Measurements from ENCODE around the gene RCOR1.
"Not testable (repeated sequence)": the region's sequence is repeated elsewhere in the genome, so short reads cannot be mapped to it uniquely, and the experiment has no call there.

Gene RCOR1

GRCh38 chr14:102571478-102572042, 20.9 kb upstream of the RCOR1 start:
- no peak for DNase-seq

GRCh38 chr14:102573161-102573560, 19.3 kb upstream of the RCOR1 start:
- DNase-seq: not testable (repeated sequence)

- DNase-seq: no peak
These were observed 18.8 kb upstream of the RCOR1 start for GRCh38 chr14:102573591-102574046.

GRCh38 chr14:102574281-102575159, 17.9 kb upstream of the RCOR1 start:
- DNase-seq: no peak

GRCh38 chr14:102575160-102575845, 17.1 kb upstream of the RCOR1 start:
- no peak for DNase-seq

GRCh38 chr14:102575846-102576428, 16.5 kb upstream of the RCOR1 start:
- not testable (repeated sequence) for DNase-seq

- DNase-seq: no peak
These were observed 13.6 kb upstream of the RCOR1 start for GRCh38 chr14:102578821-102579220.

- no peak for DNase-seq
These were observed 12.5 kb upstream of the RCOR1 start for GRCh38 chr14:102579696-102580549.

- DNase-seq: no peak
These were observed 11.8 kb upstream of the RCOR1 start for GRCh38 chr14:102580550-102581110.

- DNase-seq: no peak
These were observed 11.3 kb upstream of the RCOR1 start for GRCh38 chr14:102581193-102581592.

GRCh38 chr14:102583726-102584125, 8.7 kb upstream of the RCOR1 start:
- DNase-seq: no peak

- DNase-seq: no peak
These were observed 7.3 kb upstream of the RCOR1 start for GRCh38 chr14:102584871-102585869.

- DNase-seq: no peak
These were observed 5.9 kb upstream of the RCOR1 start for GRCh38 chr14:102586420-102587104.

- no peak for DNase-seq
These were observed 3.6 kb upstream of the RCOR1 start for GRCh38 chr14:102588821-102589220.

GRCh38 chr14:102589761-102590290, 2.6 kb upstream of the RCOR1 start:
- DNase-seq: no peak

GRCh38 chr14:102590667-102591099, 1.8 kb upstream of the RCOR1 start:
- DNase-seq: no peak

GRCh38 chr14:102591372-102591943, 991 bp upstream of the RCOR1 start:
- no peak for DNase-seq

- peak; percentile 46 for DNase-seq
These were observed 263 bp downstream of the RCOR1 start for GRCh38 chr14:102592763-102593060.

GRCh38 chr14:102593061-102593824, 794 bp downstream of the RCOR1 start:
- peak; percentile 39 for DNase-seq
